Measurements from ENCODE around the gene SUPT4H1. TPM values are rescaled to one million over a fixed set of nuclear protein-coding genes. Genes with fewer than 3 reads are reported as not detected.

The SUPT4H1 gene
- total and polyA plus RNA-seq, 9 of the 15 experiments (the other 6 are each of a cell fraction or from before 2014, with no cell fraction given), result 62.1 to 320 (median 117) TPM

- TF ChIP-seq SMAD3 (CRISPR knock-in tag; conservative IDR thresholded peaks at IDR 0.05), result no peak
- TF ChIP-seq CBX2 (IDR thresholded peaks at IDR 0.05; ENCODE audit: insufficient read depth, low read length, poor library complexity, severe bottlenecking), result no peak
- TF ChIP-seq ZBTB8A (IDR thresholded peaks at IDR 0.05; ENCODE audit: partially characterized antibody), result no peak
- peak; percentile 88 for TF ChIP-seq JUND (IDR thresholded peaks at IDR 0.05; ENCODE audit: borderline replicate concordance, low read depth, low read length)
- TF ChIP-seq JUND (tag; IDR thresholded peaks at IDR 0.05; ENCODE audit: borderline replicate concordance, low read depth, low read length), result peak; percentile 51; the same call in 1 of the 3 replicates
- no peak for TF ChIP-seq PBX2 (CRISPR knock-in tag; IDR thresholded peaks at IDR 0.05; ENCODE audit: low read depth)
- TF ChIP-seq PBX2 (tag; conservative IDR thresholded peaks at IDR 0.05; ENCODE audit: low read depth), result no peak
- TF ChIP-seq XRCC4 (IDR thresholded peaks at IDR 0.05; ENCODE audit: extremely low read depth, insufficient read depth, insufficient read length), result no peak
- TF ChIP-seq, protein P1, sequence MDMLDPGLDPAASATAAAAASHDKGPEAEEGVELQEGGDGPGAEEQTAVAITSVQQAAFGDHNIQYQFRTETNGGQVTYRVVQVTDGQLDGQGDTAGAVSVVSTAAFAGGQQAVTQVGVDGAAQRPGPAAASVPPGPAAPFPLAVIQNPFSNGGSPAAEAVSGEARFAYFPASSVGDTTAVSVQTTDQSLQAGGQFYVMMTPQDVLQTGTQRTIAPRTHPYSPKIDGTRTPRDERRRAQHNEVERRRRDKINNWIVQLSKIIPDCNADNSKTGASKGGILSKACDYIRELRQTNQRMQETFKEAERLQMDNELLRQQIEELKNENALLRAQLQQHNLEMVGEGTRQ (CRISPR knock-in tag; IDR thresholded peaks at IDR 0.05), result no peak
- no peak for TF ChIP-seq MCM7 (IDR thresholded peaks at IDR 0.05)
- TF ChIP-seq NR2C2 (CRISPR knock-in tag; IDR thresholded peaks at IDR 0.05), result no peak; the same call in 1 of the 2 replicates
- TF ChIP-seq NR2C2 (tag; IDR thresholded peaks at IDR 0.05), result no peak
- peak; percentile 22; the same call in 1 of the 2 replicates for TF ChIP-seq ZEB2 (IDR thresholded peaks at IDR 0.05)
- TF ChIP-seq ZNF644 (tag; IDR thresholded peaks at IDR 0.05; ENCODE audit: low read depth), result no peak
- TF ChIP-seq FOS (IDR thresholded peaks at IDR 0.05; ENCODE audit: extremely low read depth, insufficient read length), result no peak
- TF ChIP-seq PML (IDR thresholded peaks at IDR 0.05; ENCODE audit: low read length), result no peak; the same call in 1 of the 2 replicates
- TF ChIP-seq NEUROD1 (IDR thresholded peaks at IDR 0.05; ENCODE audit: borderline replicate concordance, low read depth, low read length, partially characterized antibody), result no peak
- TF ChIP-seq ZNF785 (CRISPR knock-in tag; IDR thresholded peaks at IDR 0.05), result no peak
- TF ChIP-seq, protein P2, sequence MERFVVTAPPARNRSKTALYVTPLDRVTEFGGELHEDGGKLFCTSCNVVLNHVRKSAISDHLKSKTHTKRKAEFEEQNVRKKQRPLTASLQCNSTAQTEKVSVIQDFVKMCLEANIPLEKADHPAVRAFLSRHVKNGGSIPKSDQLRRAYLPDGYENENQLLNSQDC (CRISPR knock-in tag; IDR thresholded peaks at IDR 0.05), result no peak
- TF ChIP-seq PTRF (tag; IDR thresholded peaks at IDR 0.05), result no peak
- TF ChIP-seq TBL1XR1 (IDR thresholded peaks at IDR 0.05; ENCODE audit: low read length in 2 of 2), result peak; percentile 6 to 83; a peak in 2 of 4 replicates
- TF ChIP-seq DIDO1 (tag; IDR thresholded peaks at IDR 0.05; ENCODE audit: low read depth), result no peak
- TF ChIP-seq TAF9B (IDR thresholded peaks at IDR 0.05; ENCODE audit: partially characterized antibody), result peak; percentile 63
- no peak for TF ChIP-seq MEF2A (IDR thresholded peaks at IDR 0.05; ENCODE audit: control insufficient read depth, low read depth, low read length)
- TF ChIP-seq, protein P3, sequence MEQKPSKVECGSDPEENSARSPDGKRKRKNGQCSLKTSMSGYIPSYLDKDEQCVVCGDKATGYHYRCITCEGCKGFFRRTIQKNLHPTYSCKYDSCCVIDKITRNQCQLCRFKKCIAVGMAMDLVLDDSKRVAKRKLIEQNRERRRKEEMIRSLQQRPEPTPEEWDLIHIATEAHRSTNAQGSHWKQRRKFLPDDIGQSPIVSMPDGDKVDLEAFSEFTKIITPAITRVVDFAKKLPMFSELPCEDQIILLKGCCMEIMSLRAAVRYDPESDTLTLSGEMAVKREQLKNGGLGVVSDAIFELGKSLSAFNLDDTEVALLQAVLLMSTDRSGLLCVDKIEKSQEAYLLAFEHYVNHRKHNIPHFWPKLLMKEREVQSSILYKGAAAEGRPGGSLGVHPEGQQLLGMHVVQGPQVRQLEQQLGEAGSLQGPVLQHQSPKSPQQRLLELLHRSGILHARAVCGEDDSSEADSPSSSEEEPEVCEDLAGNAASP (IDR thresholded peaks at IDR 0.05), result no peak
These were observed 20.8 kb downstream of the SUPT4H1 start (continued) for GRCh38 chr17:58330997-58331814.
